Right forelimb (tissue), 1 donor: ENCODE data around the gene SLC6A17.

ENCODE experiments used
- DNase-seq: peaks from one replicate; pipeline ENCODE4 v3.0.0-alpha.2; 2018

SLC6A17 gene

DNA sequence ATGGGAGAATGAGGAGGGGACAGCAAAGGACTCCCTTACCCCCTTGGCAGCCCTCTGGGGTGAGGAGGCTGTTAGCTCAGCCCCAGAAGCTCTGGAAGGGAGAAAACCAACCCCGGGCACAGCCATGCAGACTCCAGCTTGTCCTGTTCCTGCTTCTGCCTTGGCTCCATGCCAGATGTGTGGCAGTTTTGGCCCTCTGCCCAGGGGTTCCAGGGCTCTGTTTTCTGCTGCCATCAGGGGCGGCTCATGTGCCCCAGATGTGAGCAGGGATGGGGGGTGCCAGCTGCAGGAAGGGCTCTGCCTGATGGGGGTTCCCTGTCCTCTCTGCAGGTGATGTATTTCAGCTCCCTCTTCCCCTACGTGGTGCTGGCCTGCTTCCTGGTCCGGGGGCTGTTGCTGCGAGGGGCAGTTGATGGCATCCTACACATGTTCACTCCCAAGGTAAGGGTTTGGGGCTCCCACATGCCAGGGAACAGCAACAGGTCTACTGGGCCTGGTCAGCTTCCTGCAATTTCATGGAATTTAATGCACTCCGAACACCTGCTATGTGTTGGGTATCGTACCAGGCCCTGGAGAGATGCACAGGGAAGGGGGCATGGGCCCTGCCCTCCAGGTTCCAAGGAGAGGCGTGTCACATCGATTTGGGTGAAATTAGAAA, 26.1 kb downstream of the SLC6A17 start:
- DNase-seq, result peak; percentile 60

DNA sequence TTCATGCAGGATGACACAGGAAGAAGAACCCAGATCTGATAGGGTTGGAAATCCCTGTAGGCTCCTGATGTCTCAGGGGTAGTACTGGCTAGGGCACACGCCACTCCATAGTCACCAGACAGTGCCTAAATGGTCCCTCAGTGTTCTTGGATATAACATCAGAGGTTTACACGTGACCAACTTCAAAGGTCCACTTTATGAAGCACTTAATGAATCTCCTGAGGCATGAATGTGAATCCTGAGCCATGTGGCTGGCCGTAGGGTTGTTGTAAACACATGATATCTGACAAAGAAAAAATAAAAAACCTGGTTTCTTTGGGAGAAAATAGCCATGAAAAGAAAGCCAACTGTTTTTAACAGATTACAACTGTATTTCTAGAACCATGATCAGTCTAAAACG, 27.5 kb downstream of the SLC6A17 start:
- DNase-seq, result no peak

DNA sequence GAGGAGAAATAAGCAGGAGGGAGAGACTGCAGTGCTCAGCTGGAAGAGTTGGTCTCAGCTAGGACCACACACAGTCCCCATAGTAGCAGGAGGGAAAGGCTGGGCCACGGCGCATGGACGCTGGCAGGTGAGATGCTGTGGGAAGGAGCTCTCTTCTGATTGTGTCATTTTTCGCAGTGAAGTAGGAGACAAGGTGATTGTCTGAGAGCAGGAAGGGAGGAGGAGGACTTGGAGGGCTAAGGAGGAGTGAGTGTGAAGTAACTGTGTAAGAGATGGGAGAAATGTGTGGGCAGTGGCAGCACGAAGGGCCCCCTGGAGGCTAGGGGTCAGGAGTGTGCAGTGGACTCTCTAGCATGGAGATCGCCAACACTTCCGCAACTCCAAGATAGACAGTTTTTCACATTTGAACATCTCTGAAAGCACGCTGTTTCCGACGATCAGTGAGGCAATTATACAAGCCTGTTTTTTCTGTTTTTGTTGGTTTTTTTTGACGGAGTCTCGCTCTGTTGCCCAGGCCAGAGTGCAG, 33.4 kb downstream of the SLC6A17 start:
- no peak for DNase-seq

DNA sequence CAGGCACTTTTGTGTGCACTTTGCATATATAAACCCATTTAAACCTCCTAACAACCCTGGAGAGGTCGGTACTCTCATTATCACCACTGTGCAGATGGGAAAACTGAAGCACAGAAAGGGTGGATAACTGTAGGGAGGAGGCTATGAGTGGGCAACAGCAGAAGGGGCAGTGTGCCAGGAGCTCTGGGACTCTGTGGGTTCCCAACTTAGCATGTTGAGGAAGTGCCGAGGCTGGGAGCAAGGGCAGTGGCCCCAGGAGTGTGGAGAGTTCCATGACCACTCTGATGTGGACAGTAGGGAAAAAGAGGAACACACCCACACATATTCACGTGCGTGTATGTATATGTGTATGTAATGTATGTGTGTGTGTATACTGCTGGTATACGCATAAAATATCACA, 34.2 kb downstream of the SLC6A17 start:
- DNase-seq, result no peak

DNA sequence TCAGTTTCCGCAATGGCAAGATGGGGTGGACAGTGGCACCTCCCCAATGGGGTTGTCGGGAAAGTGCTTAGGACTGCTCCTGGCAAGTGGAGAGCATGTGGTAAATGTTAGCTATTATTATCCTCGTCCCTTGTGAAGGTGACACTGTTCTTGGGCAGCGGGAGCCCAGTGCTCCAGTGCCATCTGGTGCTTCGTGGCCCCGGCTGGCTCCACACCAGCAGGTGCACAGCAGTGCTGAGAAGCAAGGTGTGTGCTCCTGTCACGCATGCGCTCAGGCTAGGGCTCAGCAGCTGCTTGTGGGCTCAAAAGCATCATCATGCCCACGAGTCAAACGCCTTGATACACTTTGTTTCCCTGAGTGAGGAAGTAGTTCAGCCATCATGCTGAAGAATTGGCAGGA, 34.9 kb downstream of the SLC6A17 start:
- no peak for DNase-seq

DNA sequence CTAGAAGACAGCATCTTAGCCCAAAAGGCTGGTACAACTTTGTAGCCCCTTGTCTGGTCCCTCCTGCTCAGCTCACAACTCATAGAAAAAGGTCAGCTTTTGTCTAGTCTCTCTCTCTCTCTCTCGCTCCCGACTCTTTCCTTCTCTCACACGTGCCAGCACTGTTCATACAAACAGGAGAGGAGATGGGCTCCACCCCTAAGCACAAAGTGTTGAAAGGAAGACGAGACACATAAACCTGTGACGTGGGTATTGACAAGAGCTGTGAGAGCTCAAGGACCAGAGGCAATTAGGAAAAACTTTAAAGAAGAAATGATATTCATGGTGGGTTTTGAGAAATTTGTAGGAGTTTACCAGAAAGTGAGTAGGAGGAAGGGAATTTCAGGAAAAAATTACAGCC, 36.3 kb downstream of the SLC6A17 start:
- no peak for DNase-seq

DNA sequence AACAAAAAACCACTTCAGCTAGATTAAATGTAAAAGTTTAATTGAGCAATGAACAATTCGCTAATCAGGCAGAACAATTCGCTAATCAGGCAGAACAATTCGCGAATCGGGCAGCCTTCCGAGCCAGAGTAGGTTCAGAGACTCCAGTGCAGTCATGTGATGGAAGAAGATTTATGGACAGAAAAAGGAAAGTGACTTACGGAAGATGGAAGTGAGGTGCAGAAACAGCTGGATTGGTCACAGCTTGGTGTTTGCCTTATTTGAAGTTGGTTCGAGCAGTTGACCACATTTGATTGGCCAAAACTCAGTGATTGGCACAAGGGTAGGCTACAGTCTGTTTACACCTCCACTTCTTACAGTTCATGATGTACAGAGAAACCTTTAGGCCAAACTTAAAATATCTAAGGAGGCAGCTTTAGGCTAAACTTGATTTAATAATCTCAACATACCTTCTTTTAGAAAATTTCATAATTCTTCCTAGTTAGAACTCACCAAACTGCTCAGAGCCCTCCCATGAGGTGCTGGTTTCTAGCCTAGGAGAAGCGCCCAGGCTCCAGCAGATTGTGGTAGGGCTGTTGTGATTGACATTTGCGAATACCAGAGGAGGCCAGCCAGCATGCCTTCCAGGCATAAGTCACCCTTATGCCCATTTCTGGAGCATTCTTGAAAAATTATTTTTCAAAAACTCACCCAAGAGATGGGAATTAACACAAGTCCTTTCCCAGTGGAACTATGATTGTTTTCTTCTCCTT, 37.0 kb downstream of the SLC6A17 start:
- no peak for DNase-seq

DNA sequence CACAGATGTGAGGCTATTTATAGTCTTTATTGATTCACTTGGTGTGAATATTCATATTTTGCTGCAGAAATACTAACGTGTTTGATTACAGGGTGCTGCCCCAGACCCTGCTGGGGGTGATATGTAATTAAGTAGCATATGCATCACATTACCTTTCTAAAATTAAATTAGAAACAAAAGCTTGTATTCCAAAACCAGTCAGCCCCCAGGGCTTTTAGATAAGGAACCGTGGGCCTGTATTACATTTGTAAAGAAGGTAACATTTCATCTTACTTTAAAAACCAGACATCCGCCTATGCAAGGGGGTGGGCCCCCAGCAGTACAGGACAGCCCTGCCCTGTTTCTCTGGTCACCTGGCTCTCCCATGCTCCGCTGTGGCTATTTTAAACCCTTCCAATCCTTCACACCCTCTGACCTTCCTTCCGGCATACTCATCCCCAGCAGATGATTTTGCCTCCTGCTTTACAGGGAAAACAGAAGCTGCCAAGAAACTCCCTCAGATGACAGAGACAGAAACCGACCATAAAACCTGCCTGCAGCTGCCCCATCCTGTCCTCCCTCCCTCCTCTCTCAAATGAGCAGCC, 37.8 kb downstream of the SLC6A17 start:
- no peak for DNase-seq

DNA sequence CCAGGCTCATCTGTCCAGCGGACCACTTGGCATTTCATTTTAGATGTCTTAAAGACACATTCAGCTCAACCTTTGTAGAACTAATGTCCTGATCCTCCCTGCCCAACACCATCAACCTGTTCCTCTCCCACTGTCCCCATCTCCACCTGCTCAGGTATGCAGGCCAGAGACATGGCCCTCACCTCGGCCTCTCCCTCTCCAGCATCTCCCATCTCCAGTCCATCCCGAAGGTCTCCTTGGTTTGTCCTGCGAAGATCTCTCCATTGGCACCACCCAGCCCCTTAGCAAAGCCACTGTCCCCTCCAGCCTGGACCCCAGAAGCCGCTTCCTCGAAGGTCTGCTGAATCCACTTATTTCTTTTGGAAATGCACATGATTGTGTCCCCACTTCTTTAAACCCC, 38.9 kb downstream of the SLC6A17 start:
- no peak for DNase-seq

DNA sequence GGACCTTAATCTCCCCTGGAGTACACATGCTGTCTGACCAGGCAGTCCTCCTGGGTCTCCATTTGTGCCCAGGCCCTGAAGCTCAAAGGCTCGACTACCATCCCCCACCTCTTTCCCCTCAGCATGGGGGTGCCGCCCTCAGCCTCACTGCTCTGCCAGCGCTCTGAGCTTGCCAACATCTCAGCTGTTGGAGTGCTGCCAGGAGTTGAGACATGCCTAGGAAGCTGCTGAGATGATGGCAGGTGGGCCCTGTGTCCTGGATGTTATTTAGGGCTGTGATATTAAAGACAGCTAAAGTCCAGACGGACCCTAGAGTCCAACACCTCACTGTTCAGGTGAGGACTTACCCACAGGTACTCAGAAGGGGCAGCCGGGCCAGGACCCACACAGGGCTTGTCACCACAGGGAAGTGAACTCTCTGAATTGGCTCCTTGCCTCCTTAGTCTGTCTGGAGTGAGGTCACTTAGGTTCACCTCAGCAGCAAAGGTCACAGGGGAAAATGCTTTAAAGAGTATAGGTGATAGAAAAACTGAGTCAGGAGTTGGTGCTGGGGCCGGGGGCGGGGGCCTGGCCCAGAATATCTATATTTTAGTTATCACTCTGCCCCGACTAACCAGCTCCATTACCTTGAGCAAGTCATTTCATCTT, 40.1 kb downstream of the SLC6A17 start:
- no peak for DNase-seq

DNA sequence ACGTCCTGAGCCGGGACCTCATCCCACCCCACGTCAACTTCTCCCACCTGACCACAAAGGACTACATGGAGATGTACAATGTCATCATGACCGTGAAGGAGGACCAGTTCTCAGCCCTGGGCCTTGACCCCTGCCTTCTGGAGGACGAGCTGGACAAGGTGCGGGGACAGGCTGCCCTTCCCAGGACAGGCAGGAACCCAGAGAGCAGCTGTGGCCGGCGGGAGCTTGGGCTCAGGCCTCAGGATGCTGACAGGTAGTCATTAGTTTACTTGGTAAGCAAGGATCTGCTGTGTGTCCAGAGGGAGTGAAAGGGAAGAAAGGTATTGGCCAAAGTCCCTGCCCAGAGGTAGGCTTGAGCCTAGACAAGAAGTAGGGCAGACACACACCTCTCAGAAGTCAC, 42.2 kb downstream of the SLC6A17 start:
- no peak for DNase-seq

DNA sequence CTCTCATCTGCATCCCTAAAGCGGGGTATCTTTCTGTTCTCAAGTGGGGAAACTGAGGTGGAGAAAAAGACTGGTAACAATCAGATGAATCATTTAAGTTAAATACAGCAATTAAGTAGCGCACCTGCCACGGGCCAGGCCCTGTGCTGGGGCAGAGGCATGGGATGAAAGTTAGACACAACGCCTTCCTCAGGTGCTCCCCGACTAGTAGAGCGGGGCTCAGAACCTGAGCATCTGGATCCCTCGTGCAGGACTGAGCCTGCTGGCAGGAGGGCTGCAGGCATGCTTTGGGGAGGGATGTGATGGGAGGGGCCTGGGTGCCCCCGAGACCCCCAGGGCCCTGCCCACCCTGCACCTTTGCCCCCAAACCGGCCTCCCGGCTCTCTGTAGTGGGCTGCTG, 44.9 kb downstream of the SLC6A17 start:
- no peak for DNase-seq

DNA sequence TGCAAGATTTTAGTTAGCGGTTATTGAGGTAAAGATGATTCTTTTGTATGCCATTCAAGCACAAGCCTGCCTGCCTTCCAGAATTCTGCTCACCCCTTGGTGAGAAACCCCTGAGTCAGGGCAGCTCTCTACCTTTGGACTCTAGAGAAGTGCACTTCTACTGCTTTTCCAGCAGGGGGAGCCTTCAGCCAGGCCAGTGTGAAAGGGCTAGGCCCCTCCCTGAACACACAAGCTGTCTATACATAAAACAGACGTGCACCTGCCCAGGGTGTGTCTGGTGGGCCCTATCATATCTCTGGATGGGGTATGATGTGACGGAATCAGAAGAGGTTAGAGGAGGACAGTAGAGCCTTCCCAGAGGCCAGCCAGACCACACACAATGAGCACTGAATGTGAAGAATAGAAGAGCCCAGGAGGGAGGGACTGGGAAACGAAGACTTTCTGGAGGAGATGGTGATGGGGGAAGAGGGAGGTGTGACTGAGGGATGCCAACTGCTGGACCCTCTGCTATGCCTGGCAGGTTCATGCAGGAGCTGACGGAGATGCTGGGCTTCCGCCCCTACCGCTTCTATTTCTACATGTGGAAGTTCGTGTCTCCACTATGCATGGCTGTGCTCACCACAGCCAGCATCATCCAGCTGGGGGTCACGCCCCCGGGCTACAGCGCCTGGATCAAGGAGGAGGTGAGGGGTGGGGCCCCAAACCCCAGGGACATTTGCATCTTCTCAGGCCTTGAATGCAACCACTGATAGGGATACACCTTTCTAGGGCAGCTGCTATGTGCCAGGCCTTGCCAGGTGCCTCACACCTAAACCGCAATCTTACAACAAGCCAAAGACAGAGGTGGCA, 46.8 kb downstream of the SLC6A17 start:
- no peak for DNase-seq

DNA sequence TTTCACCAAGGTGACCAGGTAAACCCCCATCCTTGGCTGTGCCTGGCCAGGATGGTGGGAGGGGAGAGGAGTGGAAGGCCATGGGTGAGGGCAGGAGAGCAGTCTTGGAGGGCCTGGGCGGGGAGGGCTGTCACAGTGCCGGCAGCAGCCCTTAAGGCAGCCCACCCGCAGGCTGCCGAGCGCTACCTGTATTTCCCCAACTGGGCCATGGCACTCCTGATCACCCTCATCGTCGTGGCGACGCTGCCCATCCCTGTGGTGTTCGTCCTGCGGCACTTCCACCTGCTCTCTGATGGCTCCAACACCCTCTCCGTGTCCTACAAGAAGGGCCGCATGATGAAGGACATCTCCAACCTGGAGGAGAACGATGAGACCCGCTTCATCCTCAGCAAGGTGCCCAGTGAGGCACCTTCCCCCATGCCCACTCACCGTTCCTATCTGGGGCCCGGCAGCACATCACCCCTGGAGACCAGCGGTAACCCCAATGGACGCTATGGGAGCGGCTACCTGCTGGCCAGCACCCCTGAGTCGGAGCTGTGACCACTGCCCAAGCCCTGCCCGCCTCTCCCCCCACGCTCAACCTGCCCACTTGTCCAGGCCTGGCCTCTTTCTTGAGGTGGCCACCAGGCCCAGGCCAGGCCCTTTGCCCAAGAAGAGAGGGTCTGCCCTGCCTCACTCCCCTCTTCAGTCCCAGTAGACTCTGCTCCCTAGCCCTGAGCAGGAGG, 47.8 kb downstream of the SLC6A17 start:
- DNase-seq, result no peak

DNA sequence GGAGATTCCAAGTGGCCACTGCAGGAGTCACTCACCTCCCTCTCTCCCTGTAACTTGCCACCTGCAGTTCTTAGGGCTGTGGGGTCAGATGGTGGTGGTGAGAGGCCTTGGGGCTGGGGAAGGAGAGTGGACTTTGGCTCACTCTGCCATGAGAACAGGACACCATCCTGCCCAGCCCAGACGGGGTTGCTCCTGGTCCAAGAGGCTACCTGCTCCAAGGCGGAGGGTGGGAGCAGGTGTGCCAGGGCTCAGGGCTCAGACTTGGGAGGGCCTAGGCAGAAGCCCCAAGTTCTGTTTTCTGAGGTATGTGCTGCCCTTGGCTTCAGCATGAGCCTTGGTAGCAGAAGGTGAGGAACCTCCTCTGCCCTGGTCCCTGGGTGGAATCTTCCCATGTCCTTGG, 48.5 kb downstream of the SLC6A17 start:
- no peak for DNase-seq

DNA sequence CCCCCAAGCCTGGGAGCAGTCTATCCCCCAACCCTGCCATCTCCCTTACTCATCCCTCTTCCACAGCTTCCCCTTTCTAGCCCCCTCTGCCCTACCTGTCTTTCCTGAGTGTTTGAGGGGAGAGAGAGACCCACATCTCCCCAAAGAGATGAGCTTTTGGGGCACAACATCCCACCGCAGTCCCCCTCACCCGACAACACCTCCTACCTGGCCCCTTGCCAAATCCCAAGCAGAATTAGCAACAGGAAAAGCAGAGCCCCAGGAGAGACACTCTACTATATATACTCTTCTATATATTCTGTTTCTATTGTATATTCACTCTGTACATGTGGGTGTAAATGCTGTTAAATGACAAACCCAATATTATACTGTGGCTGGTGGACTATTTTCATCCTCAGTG, 49.9 kb downstream of the SLC6A17 start:
- DNase-seq, result no peak

DNA sequence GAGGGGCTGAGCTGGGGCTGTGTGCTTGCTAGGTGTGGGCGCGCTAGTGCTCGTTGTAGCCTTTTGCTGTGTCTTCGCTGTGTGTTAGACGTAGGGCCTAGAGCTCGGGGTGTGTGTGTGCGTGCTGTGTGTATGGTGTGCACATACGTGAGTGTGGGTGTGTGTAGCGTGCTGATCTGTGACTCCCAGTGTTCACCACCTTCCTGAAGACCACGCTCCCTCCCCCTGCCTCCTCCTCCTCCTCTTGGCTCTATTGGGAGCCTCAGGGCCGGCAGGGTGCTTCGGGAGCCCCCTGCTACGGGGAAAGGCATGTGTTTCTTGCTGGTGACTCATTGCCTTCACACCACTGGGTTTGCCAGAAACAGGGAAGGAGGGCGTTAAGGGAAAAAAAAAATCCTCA, 50.4 kb downstream of the SLC6A17 start:
- no peak for DNase-seq

DNA sequence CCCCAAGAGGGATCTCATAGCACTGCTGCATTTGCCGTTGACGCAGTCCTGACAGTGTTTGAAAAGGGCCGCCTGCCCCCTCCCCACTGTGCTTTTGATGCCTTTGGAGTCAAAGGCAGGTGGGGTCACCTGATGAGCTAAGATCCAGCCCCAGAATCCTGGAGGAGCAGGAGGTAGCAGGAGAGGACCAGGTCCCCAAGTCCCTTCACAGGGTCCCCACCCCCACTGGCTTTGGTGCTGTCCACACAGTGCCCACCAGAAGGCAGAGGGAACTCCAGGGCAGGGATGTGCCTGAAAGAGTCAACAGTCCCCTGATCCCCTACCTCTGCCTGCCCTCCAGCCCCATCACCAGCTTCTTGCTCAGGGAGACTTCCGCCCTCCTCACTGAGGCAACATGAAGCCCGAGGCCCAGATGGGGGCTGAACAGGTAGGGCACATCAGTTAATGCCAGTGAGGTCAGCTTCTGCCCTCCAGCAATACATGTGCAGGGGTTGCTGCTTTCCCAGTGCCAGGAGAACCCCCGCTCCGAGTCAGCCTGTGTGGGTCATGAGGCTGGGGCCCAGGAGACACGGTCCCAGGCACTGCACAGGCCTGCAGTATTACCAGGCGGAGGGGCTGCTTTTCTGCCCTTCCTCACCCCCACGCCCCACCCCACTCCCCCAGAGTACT, 51.0 kb downstream of the SLC6A17 start:
- DNase-seq, result no peak

DNA sequence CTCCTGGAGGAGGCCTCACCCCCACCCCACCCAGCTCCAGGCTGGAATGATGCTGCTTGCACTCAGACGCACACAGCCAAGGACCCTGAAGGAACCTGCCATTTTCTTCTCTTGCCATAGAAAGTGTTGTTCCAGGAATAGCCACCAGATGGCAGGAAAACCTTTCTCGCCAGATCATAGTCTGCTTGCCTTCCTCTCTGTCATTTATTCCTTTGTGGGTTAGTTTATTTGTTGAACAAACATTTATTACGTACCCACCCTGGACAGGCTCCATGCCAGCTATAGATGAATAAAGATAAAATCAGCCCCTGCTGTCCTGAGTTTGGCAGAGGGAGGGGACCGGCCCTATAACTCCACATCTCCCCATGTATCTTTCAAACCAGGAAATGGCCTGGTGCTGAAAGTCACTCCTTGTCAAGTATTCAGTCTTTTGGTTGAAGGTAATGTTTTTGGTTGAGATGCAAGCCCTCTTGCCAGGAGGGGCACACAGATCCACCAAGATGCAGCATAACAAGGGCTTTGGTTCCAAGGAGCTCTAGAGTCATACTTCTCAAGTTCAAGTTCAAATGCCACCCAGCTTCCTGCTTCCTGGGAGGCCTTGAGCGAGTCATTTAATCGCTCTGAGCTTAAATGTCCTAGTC, 52.8 kb downstream of the SLC6A17 start:
- peak; percentile 62 for DNase-seq

DNA sequence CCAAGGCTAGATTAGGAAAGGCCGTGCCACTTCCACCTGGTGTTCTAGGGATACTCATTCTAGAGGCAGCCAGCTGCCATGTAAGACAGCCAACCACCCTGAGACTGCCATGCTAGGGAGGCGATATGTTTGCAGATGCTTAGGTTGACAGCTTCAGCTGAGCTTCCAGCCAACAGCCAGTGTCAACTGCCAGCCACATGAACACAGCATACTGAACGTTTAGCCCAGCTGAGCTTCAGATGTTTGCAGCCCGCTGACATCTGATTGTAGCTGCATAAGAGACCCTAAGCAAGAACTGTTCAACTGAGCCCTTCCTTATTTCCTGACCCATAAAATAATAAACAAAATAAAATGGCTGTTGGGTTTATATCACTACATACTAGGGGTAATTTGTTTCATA, 54.9 kb downstream of the SLC6A17 start:
- no peak for DNase-seq

DNA sequence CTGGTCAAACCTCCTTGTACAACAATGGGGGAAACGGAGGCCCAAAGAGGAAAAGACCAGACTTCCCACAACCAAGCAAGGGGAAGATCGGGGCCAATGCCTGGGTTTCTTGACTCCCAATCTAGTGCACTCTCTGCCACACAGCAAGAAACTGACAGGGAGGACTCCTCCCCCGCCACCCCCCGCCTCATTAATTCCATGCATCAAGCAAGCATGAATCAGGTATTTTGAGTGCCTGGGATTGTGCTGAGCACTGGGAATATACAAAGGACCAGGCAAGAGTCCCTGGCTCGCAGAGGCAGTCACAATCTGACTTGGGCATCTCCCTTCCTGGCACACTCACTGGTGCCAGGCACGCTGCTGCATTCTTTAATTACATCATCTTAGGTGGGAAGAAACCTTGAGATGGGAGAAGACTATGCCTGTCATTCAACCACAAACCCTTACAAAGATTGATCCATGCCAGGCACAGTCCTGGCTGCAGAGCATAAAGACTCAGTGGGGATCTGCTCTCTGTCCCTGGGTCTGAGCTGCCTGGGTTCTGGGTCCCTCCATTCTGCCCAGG, 55.4 kb downstream of the SLC6A17 start:
- no peak for DNase-seq
